ENCODE measurements around the gene TRIM24.
"Not testable (repeated sequence)": the region's sequence is repeated elsewhere in the genome, so short reads cannot be mapped to it uniquely, and the experiment has no call there.

GRCh38 chr7:138463291-138463618 is 3.2 kb downstream of the TRIM24 start:
- TF ChIP-seq CTCF, POLR2A (IDR thresholded peaks at IDR 0.05): not testable (repeated sequence)

Data from testis (tissue), 2 donors.